Smooth muscle cell of the brain vasculature (primary cell): Measurements from ENCODE around the gene ZSCAN1.

Experiments used
- DNase-seq: peaks from one replicate; pipeline ENCODE4 v3.0.0-alpha.2; 2012; ENCODE audit warnings: low read depth, low spot score

Gene ZSCAN1

DNA sequence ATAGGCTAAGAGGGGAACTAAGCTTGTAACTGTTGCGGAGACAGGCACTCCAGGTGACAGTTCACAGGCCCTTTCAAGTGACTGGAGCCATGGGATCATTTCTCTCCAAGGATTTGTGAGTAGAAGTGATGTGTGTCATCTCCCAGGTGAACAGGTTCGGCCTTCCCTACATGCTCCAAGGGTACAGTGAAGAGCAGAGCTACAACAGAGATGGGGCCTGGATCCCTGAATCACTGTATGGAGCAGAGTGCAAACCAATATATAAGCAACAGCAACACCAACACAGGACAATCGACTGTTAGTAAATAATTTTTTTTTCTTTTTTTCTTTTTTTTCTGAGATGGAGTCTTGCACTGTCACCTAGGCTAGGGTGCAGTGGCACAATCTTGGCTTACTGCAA lies 49.2 kb downstream of the ZSCAN1 start:
- no peak for DNase-seq

DNA sequence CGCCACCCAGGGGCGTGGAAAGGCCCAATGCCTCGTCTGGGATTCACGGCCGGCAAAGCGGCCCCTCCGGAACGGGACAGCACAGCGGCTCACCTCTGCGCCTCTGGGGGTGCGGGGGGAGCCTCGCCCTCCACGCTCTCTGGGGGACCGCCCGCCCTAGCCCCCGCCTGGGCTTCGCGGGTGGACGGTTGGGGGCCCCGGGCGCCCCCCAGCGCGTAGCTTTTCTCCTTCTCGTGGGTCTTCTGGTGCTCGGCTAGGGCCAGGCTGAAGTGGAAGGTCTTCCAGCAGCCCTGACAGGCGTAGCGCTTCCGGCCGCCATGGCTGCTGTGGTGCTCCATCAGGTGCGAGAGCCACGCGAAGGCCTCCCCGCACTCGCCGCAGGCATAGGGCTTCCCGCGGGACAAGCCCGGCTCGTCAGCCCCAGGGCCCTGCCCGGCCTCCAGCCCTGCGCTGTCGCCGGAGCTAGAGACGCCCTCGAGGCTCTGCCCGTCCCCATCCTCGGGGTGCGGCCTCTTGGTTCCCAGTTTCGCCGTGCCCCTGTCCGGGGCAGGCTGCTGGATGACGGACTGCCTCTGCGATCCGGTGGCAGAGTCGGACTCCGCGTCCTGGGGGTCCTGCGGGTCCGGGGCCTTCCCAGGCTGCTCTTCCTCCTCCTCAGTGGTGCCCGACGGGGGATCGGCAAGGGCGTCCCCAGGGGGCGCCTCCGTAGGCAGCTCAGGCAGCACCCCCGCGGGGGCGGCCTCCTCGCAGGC lies 50.9 kb downstream of the ZSCAN1 start:
- no peak for DNase-seq

GRCh38 chr19:58085348-58085875 lies 51.6 kb downstream of the ZSCAN1 start:
- no peak for DNase-seq

DNA sequence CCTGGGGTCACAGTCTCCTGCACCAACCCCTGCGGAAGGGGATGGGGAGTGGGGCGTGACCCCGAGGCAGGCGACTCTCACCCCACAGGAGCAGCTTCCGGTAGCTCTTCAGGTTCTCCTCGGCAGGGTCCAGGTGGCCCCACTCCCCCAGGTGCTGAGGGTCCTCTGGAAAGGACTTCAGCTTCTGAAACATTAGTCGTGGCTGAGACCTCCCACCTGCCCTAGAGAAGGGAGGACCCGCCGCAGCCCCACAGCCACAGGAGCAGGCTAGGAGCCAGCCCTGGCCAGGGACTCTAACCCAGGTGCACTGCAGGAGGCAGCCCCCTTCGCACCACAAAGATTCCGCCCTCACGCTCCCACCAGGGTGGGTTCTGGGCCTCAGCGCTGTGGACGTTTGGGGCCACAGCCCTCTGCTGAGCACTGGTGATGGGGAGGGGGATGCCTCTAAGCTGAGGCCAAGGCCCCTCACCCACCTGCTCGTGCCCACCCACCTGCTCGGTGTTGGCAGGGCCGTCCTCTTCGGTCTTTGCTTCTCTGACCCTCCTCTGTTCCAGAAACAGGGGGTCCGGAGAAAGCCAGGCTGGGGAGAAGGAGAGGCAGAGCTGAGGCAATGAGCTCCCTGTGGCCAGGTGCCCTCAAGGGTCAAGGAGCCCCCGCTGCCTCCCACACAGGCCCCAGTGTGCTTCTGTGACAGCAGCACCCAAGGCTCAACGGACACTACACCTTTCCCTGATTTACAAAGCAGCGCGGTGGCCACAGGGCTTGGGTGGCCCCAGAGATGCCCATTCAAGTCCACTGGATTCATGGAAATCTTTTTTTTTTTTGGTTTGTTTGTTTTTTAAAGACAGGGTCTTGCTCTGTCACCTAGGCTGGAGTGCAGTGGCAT lies 53.2 kb downstream of the ZSCAN1 start:
- no peak for DNase-seq

GRCh38 chr19:58088521-58089052 lies 54.8 kb downstream of the ZSCAN1 start:
- DNase-seq = no peak

DNA sequence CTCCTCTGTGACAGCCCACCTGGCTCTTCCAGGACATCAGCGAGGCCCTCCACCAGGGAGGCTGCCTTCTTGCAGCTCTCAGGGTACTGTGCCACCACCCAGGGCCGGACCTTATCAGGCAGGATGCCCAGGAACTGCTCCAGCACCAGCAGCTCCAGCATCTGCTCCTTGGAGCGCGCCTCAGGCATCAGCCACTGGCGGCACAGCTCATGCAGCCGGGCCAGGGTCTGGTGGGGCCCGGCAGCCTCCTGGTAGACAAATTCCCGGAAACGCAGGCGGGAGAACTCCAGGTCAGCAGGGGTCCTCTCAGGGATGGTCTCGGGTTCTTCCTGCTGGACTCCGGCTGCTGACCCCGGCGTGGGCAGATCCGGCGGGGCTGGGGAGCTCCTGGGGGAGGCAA lies 56.0 kb downstream of the ZSCAN1 start:
- DNase-seq = no peak

GRCh38 chr19:58091251-58091995 lies 57.6 kb downstream of the ZSCAN1 start:
- no peak for DNase-seq

GRCh38 chr19:58093071-58093470 lies 59.2 kb downstream of the ZSCAN1 start:
- DNase-seq = no peak

- no peak for DNase-seq
Measured at GRCh38 chr19:58095328-58095727, 61.5 kb downstream of the ZSCAN1 start.

DNA sequence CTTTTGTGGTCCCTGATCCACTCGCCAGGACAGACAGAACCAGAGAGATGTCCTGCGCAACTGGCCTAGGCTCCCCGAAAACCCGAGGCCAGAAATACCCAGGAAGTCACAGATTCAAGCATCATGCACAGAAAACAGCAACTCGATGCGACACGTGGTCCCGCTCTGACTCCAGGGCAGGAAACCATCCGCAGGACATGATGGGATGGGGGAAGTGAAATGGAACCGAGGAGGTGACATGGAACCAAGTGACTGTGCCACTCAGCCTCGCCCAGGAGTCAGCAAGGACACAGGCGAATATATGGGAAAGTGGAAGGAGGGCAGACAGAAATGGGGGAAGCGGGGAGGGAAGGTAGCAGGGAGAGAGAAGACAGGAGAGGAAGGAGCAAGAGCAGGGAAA lies 63.1 kb downstream of the ZSCAN1 start:
- no peak for DNase-seq

- no peak for DNase-seq
Measured at GRCh38 chr19:58097349-58097748, 63.5 kb downstream of the ZSCAN1 start.

DNA sequence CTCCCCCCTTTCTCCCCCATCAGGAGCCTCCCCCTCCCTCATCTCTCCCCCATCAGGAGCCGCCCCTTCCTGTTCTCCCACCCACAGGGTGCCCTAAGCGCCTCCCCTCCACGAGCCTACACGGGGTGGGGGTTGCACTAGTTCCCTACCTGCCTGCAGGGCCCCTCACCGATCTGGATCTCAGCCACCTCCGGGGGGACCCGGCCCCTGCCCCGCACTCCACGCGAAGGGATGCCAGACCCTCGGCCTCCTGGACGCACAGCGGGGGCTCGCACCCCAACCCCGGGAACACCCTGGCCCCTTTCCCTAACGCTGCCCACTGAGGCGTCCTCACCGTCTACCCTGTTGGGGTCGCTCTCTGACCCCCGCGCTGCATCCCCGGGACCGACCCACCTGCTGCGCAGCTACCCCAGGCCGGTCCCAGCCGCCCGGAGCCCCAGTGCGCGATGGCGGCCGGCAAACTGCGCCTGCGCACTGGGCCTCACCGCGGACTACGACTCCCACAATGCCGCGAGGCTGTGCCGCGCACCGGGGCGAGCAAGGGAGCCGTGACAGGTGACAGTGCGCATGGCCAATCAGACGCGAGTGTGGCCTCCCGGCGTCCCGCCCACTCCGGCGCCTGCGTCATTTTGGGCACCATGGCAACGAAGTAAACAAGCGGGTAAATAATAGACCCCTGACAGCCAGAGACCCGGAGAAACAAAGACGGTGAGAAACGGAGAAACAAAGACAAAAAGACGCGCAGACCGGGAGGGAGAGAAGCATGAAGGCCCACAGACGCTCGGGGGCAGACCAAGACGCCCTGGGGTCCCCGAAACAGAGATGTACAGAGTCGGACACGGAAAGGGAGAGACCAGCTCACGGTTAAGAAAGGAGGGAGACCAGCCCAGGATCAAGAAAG lies 64.2 kb downstream of the ZSCAN1 start, which contains the start of gene ZSCAN18:
ZSCAN18 (minus strand) TSS at position 451 of the 901 bp plus-strand sequence. CDS start 7,964 bp downstream, outside the sequence.
- DNase-seq = peak; percentile 82

- no peak for DNase-seq
Measured at GRCh38 chr19:58098682-58098998, 64.8 kb downstream of the ZSCAN1 start.
